Neural progenitor cell (in vitro differentiated cells): Measurements from ENCODE around the gene TBC1D17. TPM values are rescaled to one million over a fixed set of nuclear protein-coding genes. Genes with fewer than 3 reads are reported as not detected.

Experiments used
- DNase-seq: peaks from one replicate; pipeline ENCODE4 v3.0.0-alpha.2; 2016; ENCODE audit warnings: low spot score
- H2AFZ ChIP-seq: fragments of 200-600 bp; sonication (generic); replicated peaks from 2 replicates; pipeline ENCODE4 v1.6.1; 2016; ENCODE audit warnings: antibody characterized with exemption
- H3F3A ChIP-seq: fragments of 200-600 bp; sonication (generic); 2 replicates; pipeline ENCODE4 v1.6.1; 2016; ENCODE audit warnings: antibody characterized with exemption, low read depth
- H3K27ac ChIP-seq: fragments of 200-600 bp; sonication (generic); 2 replicates; pipeline ENCODE4 v1.5.1; 2016; ENCODE audit warnings: mild to moderate bottlenecking
- H3K27me3 ChIP-seq: fragments of 200-600 bp; sonication (generic); 2 replicates; pipeline ENCODE4 v1.6.1; 2016; ENCODE audit warnings: mild to moderate bottlenecking, moderate library complexity
- H3K36me3 ChIP-seq: fragments of 200-600 bp; sonication (generic); 2 replicates; pipeline ENCODE4 v1.5.1; 2016
- H3K4me1 ChIP-seq: fragments of 200-600 bp; sonication (generic); 2 replicates; pipeline ENCODE4 v1.6.1; 2016; ENCODE audit warnings: mixed run types
- H3K4me2 ChIP-seq: fragments of 200-600 bp; sonication (generic); 2 replicates; pipeline ENCODE4 v1.6.1; 2016
- H3K4me3 ChIP-seq: fragments of 200-600 bp; sonication (generic); 2 replicates; pipeline ENCODE4 v1.5.1; 2016
- H3K79me2 ChIP-seq: fragments of 200-600 bp; sonication (generic); 2 replicates; pipeline ENCODE4 v1.6.1; 2016; ENCODE audit warnings: low read depth
- H3K9ac ChIP-seq: fragments of 200-600 bp; sonication (generic); 2 replicates; pipeline ENCODE4 v1.6.1; 2016
- H3K9me3 ChIP-seq: fragments of 200-600 bp; sonication (generic); 2 replicates; pipeline ENCODE4 v1.5.1; 2016; ENCODE audit warnings: low read depth
- H4K20me1 ChIP-seq: fragments of 200-600 bp; sonication (generic); 2 replicates; pipeline ENCODE4 v1.6.1; 2016; ENCODE audit warnings: low read depth
- H3K27ac Mint-ChIP-seq: 3 replicates; pipeline ENCODE4 v1.8.0; 2021; ENCODE audit warnings: mixed read lengths
- H3K27me3 Mint-ChIP-seq: 2 replicates; pipeline ENCODE4 v1.8.0; 2022; ENCODE audit warnings: low read depth, mild to moderate bottlenecking, inconsistent platforms, moderate library complexity, mixed read lengths; ENCODE audit not compliant: insufficient read depth
- H3K36me3 Mint-ChIP-seq: 3 replicates; pipeline ENCODE4 v1.8.0; 2021; ENCODE audit warnings: mixed read lengths
- H3K4me1 Mint-ChIP-seq: 3 replicates; pipeline ENCODE4 v1.8.0; 2021; ENCODE audit warnings: mixed read lengths
- H3K4me3 Mint-ChIP-seq: 3 replicates; pipeline ENCODE4 v1.8.0; 2021; ENCODE audit warnings: mild to moderate bottlenecking, moderate library complexity, mixed read lengths
- H3K9me3 Mint-ChIP-seq: 3 replicates; pipeline ENCODE4 v1.8.0; 2020; ENCODE audit warnings: mixed read lengths
- EZH2 ChIP-seq: fragments of 200-600 bp; sonication (generic); IDR thresholded peaks from 2 replicates; pipeline ENCODE4 v1.6.1; 2017; ENCODE audit warnings: antibody characterized with exemption, mild to moderate bottlenecking, moderate library complexity
- EZH2phosphoT487 ChIP-seq: fragments of 200-600 bp; sonication (generic); IDR thresholded peaks from 2 replicates; pipeline ENCODE4 v1.6.1; 2017; ENCODE audit warnings: antibody characterized with exemption
- total RNA-seq: library from RNA; depleted of rRNA; stranded (reverse); fragments of >200 nt; gene quantifications from 2 replicates; pipeline ENCODE4 v1.2.3, GENCODE V29; 2015; ENCODE audit warnings: low replicate concordance
- TF ChIP-seq, protein P1 (sequence below): fragments of 200-600 bp; sonication (generic); IDR thresholded peaks from 2 replicates; pipeline ENCODE4 v1.5.1; 2017; ENCODE audit warnings: antibody characterized with exemption, mild to moderate bottlenecking

Gene TBC1D17
- total RNA-seq, 1 donor from 2014 or later, result 10.4 TPM

DNA sequence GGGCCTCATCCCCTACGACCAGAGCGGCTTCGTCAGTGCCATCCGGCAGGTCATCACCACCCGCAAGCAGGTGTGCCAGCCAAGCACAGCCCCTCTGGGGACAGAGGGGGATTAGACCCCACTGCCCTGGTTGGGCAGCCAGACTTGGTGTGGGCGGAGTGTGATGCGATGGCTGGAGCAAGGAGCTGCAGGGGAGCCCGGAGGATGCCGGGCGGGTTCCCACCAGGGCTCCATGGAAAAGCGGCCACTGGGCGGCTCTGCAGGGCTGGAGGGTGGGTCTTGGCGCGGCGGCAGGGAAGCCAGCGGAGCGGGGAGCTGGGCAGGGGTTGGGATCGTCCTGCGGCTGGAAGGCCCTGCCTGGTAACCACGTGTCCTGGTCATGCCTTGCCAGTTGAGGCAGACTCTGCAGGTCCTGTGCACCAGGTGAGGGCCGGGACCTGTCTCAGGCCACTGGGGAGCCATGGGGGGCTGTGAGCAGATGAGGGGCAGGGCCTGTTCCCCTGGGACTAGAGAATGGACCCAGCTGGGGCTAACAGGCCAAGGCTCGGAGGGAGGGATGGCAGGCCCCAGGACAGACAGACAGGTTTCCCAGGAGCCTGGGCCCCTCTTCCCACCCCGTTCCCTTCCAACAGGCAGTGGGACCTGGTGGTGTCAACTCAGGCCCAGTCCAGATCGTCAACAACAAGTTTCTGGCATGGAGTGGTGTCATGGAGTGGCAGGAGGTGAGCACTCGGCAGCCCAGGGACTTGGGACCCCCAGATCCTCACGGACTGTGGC is 20.3 kb upstream of the TBC1D17 start:
- no peak overlapping the region for H3K9ac ChIP-seq
- H2AFZ ChIP-seq, result no peak overlapping the region
- no peak overlapping the region for H3K4me2 ChIP-seq
- Mint-ChIP-seq H3K27me3 (peaks cover 24% of the 10 kb centered on the region), H3K27ac (no peak overlapping the region), H3K4me1 (peaks cover 23% of the 10 kb centered on the region), H3K9me3 (no peaks in the 10 kb centered on the region), H3K4me3 (peak overlapping the region; percentile 18), H3K36me3 (peaks cover 17% of the 10 kb centered on the region)
- no peaks in the 10 kb centered on the region for H3K27me3 ChIP-seq
- no peaks in the 10 kb centered on the region for H3K36me3 ChIP-seq
- DNase-seq, result no peak
- H3K27ac ChIP-seq, result peak overlapping the region; percentile 76
- H3K9me3 ChIP-seq, result no peaks in the 10 kb centered on the region
- H3K4me3 ChIP-seq, result no peak overlapping the region
- H3F3A ChIP-seq, result peaks cover 82% of the 10 kb centered on the region
- peaks cover 10% of the 10 kb centered on the region for H3K4me1 ChIP-seq
- TF ChIP-seq EZH2 (no peak), EZH2phosphoT487 (no peak)
- TF ChIP-seq, protein P1, sequence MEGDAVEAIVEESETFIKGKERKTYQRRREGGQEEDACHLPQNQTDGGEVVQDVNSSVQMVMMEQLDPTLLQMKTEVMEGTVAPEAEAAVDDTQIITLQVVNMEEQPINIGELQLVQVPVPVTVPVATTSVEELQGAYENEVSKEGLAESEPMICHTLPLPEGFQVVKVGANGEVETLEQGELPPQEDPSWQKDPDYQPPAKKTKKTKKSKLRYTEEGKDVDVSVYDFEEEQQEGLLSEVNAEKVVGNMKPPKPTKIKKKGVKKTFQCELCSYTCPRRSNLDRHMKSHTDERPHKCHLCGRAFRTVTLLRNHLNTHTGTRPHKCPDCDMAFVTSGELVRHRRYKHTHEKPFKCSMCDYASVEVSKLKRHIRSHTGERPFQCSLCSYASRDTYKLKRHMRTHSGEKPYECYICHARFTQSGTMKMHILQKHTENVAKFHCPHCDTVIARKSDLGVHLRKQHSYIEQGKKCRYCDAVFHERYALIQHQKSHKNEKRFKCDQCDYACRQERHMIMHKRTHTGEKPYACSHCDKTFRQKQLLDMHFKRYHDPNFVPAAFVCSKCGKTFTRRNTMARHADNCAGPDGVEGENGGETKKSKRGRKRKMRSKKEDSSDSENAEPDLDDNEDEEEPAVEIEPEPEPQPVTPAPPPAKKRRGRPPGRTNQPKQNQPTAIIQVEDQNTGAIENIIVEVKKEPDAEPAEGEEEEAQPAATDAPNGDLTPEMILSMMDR, result no peak
- peaks cover 42% of the 10 kb centered on the region for H3K79me2 ChIP-seq
- H4K20me1 ChIP-seq, result peaks cover 99% of the 10 kb centered on the region

DNA sequence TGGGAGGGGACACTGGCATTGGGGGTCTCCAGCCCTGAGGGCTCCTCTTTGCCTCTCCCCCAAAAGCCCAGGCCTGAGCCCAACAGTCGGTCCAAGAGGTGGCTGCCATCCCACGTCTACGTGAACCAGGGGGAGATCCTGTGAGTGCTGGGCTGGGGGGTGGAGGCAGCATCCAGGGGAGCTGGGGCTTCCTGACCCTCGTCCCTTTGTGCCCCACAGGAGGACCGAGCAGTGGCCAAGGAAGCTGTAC is 19.7 kb upstream of the TBC1D17 start:
- peaks cover 36% of the 10 kb centered on the region for H3K79me2 ChIP-seq
- TF ChIP-seq, protein P1, result no peak
- TF ChIP-seq EZH2phosphoT487, result no peak
- TF ChIP-seq EZH2, result no peak
- peaks cover 99% of the 10 kb centered on the region for H4K20me1 ChIP-seq
- no peak overlapping the region for H3K9ac ChIP-seq
- H3K27ac ChIP-seq, result peak overlapping the region; percentile 76
- no peak overlapping the region for H2AFZ ChIP-seq
- Mint-ChIP-seq H3K4me1 (peaks cover 18% of the 10 kb centered on the region), H3K27me3 (peaks cover 20% of the 10 kb centered on the region), H3K27ac (no peak overlapping the region), H3K36me3 (peaks cover 14% of the 10 kb centered on the region), H3K9me3 (no peaks in the 10 kb centered on the region), H3K4me3 (no peak overlapping the region)
- H3F3A ChIP-seq, result peaks cover 85% of the 10 kb centered on the region
- no peaks in the 10 kb centered on the region for H3K9me3 ChIP-seq
- no peak overlapping the region for H3K4me3 ChIP-seq
- no peak for DNase-seq
- no peak overlapping the region for H3K4me2 ChIP-seq
- no peaks in the 10 kb centered on the region for H3K27me3 ChIP-seq
- no peaks in the 10 kb centered on the region for H3K36me3 ChIP-seq
- H3K4me1 ChIP-seq, result peaks cover 4% of the 10 kb centered on the region

DNA sequence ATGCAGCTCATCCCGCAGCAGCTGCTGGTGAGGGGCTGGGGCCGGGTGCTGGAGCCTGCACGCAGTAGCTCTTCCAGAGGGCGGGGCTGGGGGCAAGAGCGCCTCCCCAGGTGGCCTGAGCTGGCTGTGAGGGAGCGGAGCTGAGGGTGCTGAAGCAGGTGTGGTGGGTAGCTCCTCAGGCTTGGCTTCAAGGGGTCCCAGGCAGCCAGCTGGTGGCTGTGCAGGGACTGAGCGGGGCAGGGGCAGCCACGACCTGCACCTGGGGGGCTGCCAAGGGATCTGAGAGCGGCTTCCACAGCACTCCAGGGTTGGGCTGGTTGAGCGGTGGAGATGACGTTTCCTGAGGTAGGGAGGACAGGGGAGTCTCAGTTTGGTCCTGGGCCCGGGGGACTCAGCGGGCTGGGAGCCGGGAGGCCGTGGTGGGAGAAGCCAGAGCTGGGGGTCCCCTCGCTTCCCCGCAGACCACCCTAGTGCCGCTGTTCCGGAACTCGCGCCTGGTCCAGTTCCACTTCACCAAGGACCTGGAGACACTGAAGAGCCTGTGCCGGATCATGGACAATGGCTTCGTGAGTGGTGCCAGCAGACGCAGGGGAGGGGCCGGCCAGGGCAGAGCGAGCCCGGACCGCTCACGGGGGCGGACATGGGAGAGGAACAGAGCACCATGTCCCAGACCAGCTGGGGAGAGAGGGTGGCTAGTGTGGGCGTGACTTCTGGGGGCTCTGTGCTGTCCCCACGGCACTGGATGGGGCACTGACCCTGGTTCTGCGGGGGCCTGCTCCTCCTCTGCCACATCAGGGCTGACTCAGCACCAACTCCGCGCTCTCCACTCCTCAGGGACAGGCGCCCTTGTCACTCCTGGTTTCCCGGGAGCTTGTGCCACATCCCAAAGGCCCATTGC is 19.2 kb upstream of the TBC1D17 start:
- H3K36me3 ChIP-seq, result no peaks in the 10 kb centered on the region
- peaks cover 99% of the 10 kb centered on the region for H4K20me1 ChIP-seq
- H2AFZ ChIP-seq, result no peak overlapping the region
- peak overlapping the region; percentile 53 for H3K27ac ChIP-seq
- Mint-ChIP-seq H3K27me3 (peaks cover 19% of the 10 kb centered on the region), H3K27ac (no peak overlapping the region), H3K9me3 (no peaks in the 10 kb centered on the region), H3K4me1 (peaks cover 17% of the 10 kb centered on the region), H3K4me3 (no peak overlapping the region), H3K36me3 (peaks cover 17% of the 10 kb centered on the region)
- TF ChIP-seq EZH2phosphoT487, result no peak
- no peak for TF ChIP-seq EZH2
- TF ChIP-seq, protein P1, result no peak
- H3K9ac ChIP-seq, result no peak overlapping the region
- no peaks in the 10 kb centered on the region for H3K9me3 ChIP-seq
- no peaks in the 10 kb centered on the region for H3K27me3 ChIP-seq
- H3K4me2 ChIP-seq, result no peak overlapping the region
- DNase-seq, result no peak
- H3F3A ChIP-seq, result peaks cover 85% of the 10 kb centered on the region
- no peaks in the 10 kb centered on the region for H3K4me1 ChIP-seq
- H3K79me2 ChIP-seq, result peaks cover 36% of the 10 kb centered on the region
- H3K4me3 ChIP-seq, result no peak overlapping the region
